K562 (cell line): Measurements from ENCODE around the gene HNRNPH3. TPM values are rescaled to one million over a fixed set of nuclear protein-coding genes. Genes with fewer than 3 reads are reported as not detected.

Experiments used
- ATAC-seq: fragments of 200-7000 bp; cut with Tn5 transposase; 3 replicates; pipeline ENCODE4 v1.9.1; 2020; ENCODE audit warnings: moderate library complexity
- BruUV-seq: library from RNA; stranded (reverse); fragments of 400-500 nt; replicated peaks from 2 replicates; lab custom pipeline; 2021; lab: Mats Ljungman, UMichigan
- CTCF ChIA-PET: fragments of 300-600 bp; formaldehyde crosslinking; extraction: SDS; loops from one replicate; lab custom pipeline; 2021; ENCODE audit warnings: low intra/inter-chr PET ratio; lab: Yijun Ruan, JAX
- POLR2A ChIA-PET: fragments of 300-600, 350-650 bp; sonication (Branson Sonifier 250); formaldehyde crosslinking; extraction: SDS; loops from one replicate; lab custom pipeline; 2021; ENCODE audit warnings: antibody characterized with exemption, inconsistent platforms; lab: Yijun Ruan, JAX
- DNase-seq, 4 experiments: peaks; one replicate each; pipeline versions ENCODE4 v3.0.0 to v3.0.0-alpha.2; 2011 to 2018; ENCODE audit warnings: low spot score in 3 of 4, mixed read lengths in 3 of 4; ENCODE audit errors: extremely low read depth in 1 of 4
- FAIRE-seq: peaks from 2 replicates; lab custom pipeline; 2011; peaks lifted over from hg19 to GRCh38; lab: Jason Lieb, UNC
- H2AFZ ChIP-seq: 2 replicates; pipeline ENCODE4 v1.6.0; 2011; ENCODE audit warnings: low read depth, low read length, control low read depth, inconsistent platforms
- H3K27ac ChIP-seq: fragments of 200-600 bp; 3 replicates; pipeline ENCODE4 v1.8.0; 2011; ENCODE audit warnings: low read depth, mild to moderate bottlenecking, control low read depth, inconsistent platforms, low read length, moderate library complexity, mixed read lengths; ENCODE audit errors: extremely low read depth
- H3K27me3 ChIP-seq, 2 experiments: fragments of 300-600 bp in 1 of 2; 2 replicates in 1 of 2; 3 replicates in 1 of 2; pipeline versions ENCODE4 v1.6.0 to v1.8.0; 2011; ENCODE audit warnings: inconsistent platforms in 2 of 2, low read length in 2 of 2, mild to moderate bottlenecking in 1 of 2, mixed read lengths in 1 of 2, moderate library complexity in 1 of 2; ENCODE audit not compliant: control insufficient read depth in 2 of 2, insufficient read depth in 2 of 2
- H3K36me3 ChIP-seq: fragments of 300-600 bp; 3 replicates; pipeline ENCODE4 v1.8.0; 2011; ENCODE audit warnings: mild to moderate bottlenecking, low read length, inconsistent platforms; ENCODE audit not compliant: control insufficient read depth, insufficient read depth
- H3K4me1 ChIP-seq, 2 experiments: fragments of 200-600 bp in 1 of 2; replicated peaks in 1 of 2; 2 replicates in 1 of 2; 3 replicates in 1 of 2; pipeline versions ENCODE4 v1.5.1 to v1.8.0; 2011; ENCODE audit warnings: inconsistent platforms in 2 of 2, low read length in 2 of 2, mild to moderate bottlenecking in 1 of 2, mixed read lengths in 1 of 2, moderate library complexity in 1 of 2; ENCODE audit not compliant: control insufficient read depth in 2 of 2, insufficient read depth in 2 of 2
- H3K4me2 ChIP-seq: 2 replicates; pipeline ENCODE4 v1.6.1; 2011; ENCODE audit warnings: low read length, control low read depth, inconsistent platforms, mixed read lengths; ENCODE audit not compliant: insufficient read depth
- H3K4me3 ChIP-seq: fragments of 200-600 bp; sonication (generic), shearing (Covaris generic); 2 replicates; pipeline ENCODE4 v1.5.1; 2016; ENCODE audit warnings: control low read depth, inconsistent platforms
- H3K79me2 ChIP-seq: fragments of 200-600 bp; 3 replicates; pipeline ENCODE4 v1.8.0; 2011; ENCODE audit warnings: low read length, inconsistent platforms; ENCODE audit not compliant: control insufficient read depth, insufficient read depth
- H3K9ac ChIP-seq, 2 experiments: 2 replicates each; pipeline versions ENCODE4 v1.6.0 to v1.6.1; 2011; ENCODE audit warnings: low read depth in 2 of 2, low read length in 2 of 2, control low read depth in 1 of 2, inconsistent platforms in 1 of 2, mild to moderate bottlenecking in 1 of 2, mixed read lengths in 1 of 2; ENCODE audit not compliant: insufficient read depth in 1 of 2
- H3K9me1 ChIP-seq: one replicate; pipeline ENCODE4 v1.6.0; 2011; ENCODE audit warnings: inconsistent platforms, mild to moderate bottlenecking, low read length, moderate library complexity; ENCODE audit not compliant: control insufficient read depth, insufficient read depth
- H3K9me3 ChIP-seq: replicated peaks from 2 replicates; pipeline ENCODE4 v1.5.1; 2011; ENCODE audit warnings: low read depth, low read length, inconsistent platforms; ENCODE audit not compliant: control insufficient read depth, insufficient read depth
- H4K20me1 ChIP-seq: replicated peaks from 2 replicates; pipeline ENCODE4 v1.6.1; 2011; ENCODE audit warnings: low read length, inconsistent platforms, mixed read lengths; ENCODE audit not compliant: control insufficient read depth, insufficient read depth
- DPF2 ChIP-seq: fragments of 450-650 bp; IDR thresholded peaks from 2 replicates; pipeline ENCODE4 v1.6.1; 2016
- NFATC3 ChIP-seq: fragments of 450-650 bp; IDR thresholded peaks from 2 replicates; pipeline ENCODE4 v1.6.1; 2017; ENCODE audit warnings: mild to moderate bottlenecking
- PHF8 ChIP-seq: fragments of 200-600 bp; sonication (generic); IDR thresholded peaks from 2 replicates; pipeline ENCODE4 v1.6.1; 2012; ENCODE audit warnings: mixed run types, mild to moderate bottlenecking, inconsistent platforms, low read length, moderate library complexity, borderline replicate concordance
- POLR2A ChIP-seq: fragments of 450-650 bp; conservative IDR thresholded peaks from 2 replicates; pipeline ENCODE4 v1.6.1; 2016
- PYGO2 ChIP-seq: fragments of 450-650 bp; IDR thresholded peaks from 2 replicates; pipeline ENCODE4 v1.6.1; 2016; ENCODE audit warnings: mild to moderate bottlenecking, missing genetic modification characterization, moderate library complexity, missing compliant biosample characterization
- SIRT6 ChIP-seq: IDR thresholded peaks from one replicate; pipeline ENCODE4 v1.6.1; 2012; ENCODE audit warnings: low read depth, mild to moderate bottlenecking, control low read depth, inconsistent platforms, low read length, moderate library complexity
- ZNF121 ChIP-seq: sonication (generic); formaldehyde crosslinking; conservative IDR thresholded peaks from 2 replicates; pipeline ENCODE4 v1.8.0; 2022; ENCODE audit warnings: missing genetic modification reagents
- ZNF584 ChIP-seq: fragments of 200-800 bp; sonication (Bioruptor generic); IDR thresholded peaks from 2 replicates; pipeline ENCODE4 v1.6.1; 2016; ENCODE audit warnings: low read depth, mild to moderate bottlenecking, missing genetic modification characterization, missing compliant biosample characterization
- WGBS: fragments of 100-300 bp; shearing (Covaris generic); methylation state at CpG from one replicate; pipeline ENCODE4 v1.1.6; 2016; ENCODE audit warnings: low coverage, mixed read lengths; ENCODE audit not compliant: insufficient coverage; ENCODE audit errors: missing lambda C conversion rate; 5-methylcytosine and 5-hydroxymethylcytosine counted together
- in situ Hi-C: fragments of 300-500 bp; cut with MboI; formaldehyde crosslinking; loops from 4 replicates; pipeline ENCODE4 v1.15.0; 2018; ENCODE audit warnings: inconsistent platforms, mixed read lengths
- intact Hi-C: fragments of 100-400 bp; cut with micrococcal nuclease; formaldehyde crosslinking; loops from 2 replicates; pipeline ENCODE4 v1.14.2; 2022
- polyA plus RNA-seq, 8 experiments: library from polyadenylated mRNA; depleted of rRNA in 4 of 8; stranded (reverse) in 5 of 8; unstranded in 3 of 8; fragments of >200 nt; fragmentation: Nextera tagmentation in 2 of 8; fragmentation: Illumina TruSeq in 1 of 8; extraction: Ambion mirVana in 2 of 8; extraction: Trizol in 1 of 8; gene quantifications; 2 replicates each; pipeline versions ENCODE4 v1.2.1 to v1.2.3, GENCODE V29; 2011 to 2014; ENCODE audit warnings: inconsistent platforms in 1 of 8, missing spikeins in 1 of 8
- total RNA-seq, 7 experiments: library from RNA; depleted of rRNA in 6 of 7; stranded (reverse); fragments of >200 nt in 6 of 7; fragmentation: Illumina TruSeq in 2 of 7; extraction: Trizol in 2 of 7; gene quantifications; 2 replicates each; pipeline versions ENCODE4 v1.2.1 to v1.2.3, GENCODE V29; 2011 to 2021; ENCODE audit warnings: low replicate concordance in 1 of 7

HNRNPH3 gene
- total and polyA plus RNA-seq, 9 of the 15 experiments (the other 6 are each of a cell fraction or from before 2014, with no cell fraction given), result 52.8 to 562 (median 152) TPM

DNA sequence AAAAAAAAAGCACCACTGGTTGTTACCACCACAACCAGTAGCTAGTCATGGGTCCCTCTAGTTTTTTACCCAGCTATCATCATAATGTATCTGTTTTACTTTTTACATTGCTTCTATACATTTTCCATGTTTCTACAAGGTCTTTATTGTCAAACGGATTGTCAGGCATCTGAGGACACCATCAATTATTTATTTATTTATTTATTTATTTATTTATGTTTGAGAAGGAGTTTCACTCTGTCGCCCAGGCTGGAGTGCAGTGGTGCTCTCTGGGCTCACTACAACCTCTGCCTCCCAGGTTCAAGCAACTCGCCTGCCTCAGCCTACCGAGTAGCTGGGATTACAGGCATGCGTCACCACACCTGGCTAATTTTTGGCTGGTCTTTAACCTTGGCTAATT is 29.0 kb upstream of the HNRNPH3 start:
- Histone ChIP-seq H3K9me3 (no peaks in the 10 kb centered on the region), H2AFZ (no peak overlapping the region), H3K4me1 (no peaks in the 10 kb centered on the region), H3K36me3 (no peaks in the 10 kb centered on the region), H3K9ac (no peak overlapping the region), H3K4me2 (no peak overlapping the region), H3K27me3 (no peaks in the 10 kb centered on the region), H3K79me2 (no peaks in the 10 kb centered on the region), H3K27ac (no peak overlapping the region), H4K20me1 (no peaks in the 10 kb centered on the region), H3K4me3 (no peak overlapping the region), H3K9me1 (no peaks in the 10 kb centered on the region)
- no peak for FAIRE-seq
- ChIA-PET CTCF (interaction anchor here (0.6 to 1.8 kb wide), 3 partner anchors 91 to 451 kb away, joined by 3 to 11 read pairs (median 4); no protein-coding TSS in a partner anchor), POLR2A (interaction anchor here (1.1 kb wide), 1 partner anchor 29 kb away, joined by 4 read pairs; the partner anchor contains the start of genes HNRNPH3 and PBLD)
- BruUV-seq, result no TSS peak
- DNase-seq, result no peak
- ATAC-seq, result no peak
- WGBS, result 46% methylated on average over 5 of the region's 5 CpGs
- intact Hi-C loops (loop anchor here (1.0 to 5.0 kb wide), 4 partner anchors 91 to 515 kb away; no protein-coding TSS in a partner anchor), in situ Hi-C loops (loop anchor here (5.0 to 10.0 kb wide), 3 partner anchors 91 to 518 kb away; no protein-coding TSS in a partner anchor)
- no peak for TF ChIP-seq NFATC3
- TF ChIP-seq PHF8, result no peak
- TF ChIP-seq POLR2A, result no peak
- TF ChIP-seq PYGO2 (tag), result no peak
- TF ChIP-seq ZNF584, result no peak
- no peak for TF ChIP-seq ZNF121 (CRISPR knock-in tag)
- no peak for TF ChIP-seq DPF2
- no peak for TF ChIP-seq SIRT6
